Endothelial cell of umbilical vein (primary cell): ENCODE data around the gene SLC35E4. TPM values are rescaled to one million over a fixed set of nuclear protein-coding genes. Genes with fewer than 3 reads are reported as not detected.
A peak's percentile ranks its signal among the peaks of the same experiment; 100 is the strongest.

Source experiments
- BruUV-seq: library from RNA; stranded (reverse); fragments of 400-500 nt; replicated peaks from 2 replicates; lab custom pipeline; 2021; lab: Mats Ljungman, UMichigan
- CTCF ChIA-PET: fragments of 300-600, 350-600 bp; sonication (Branson Sonifier 250); formaldehyde crosslinking; loops from one replicate; lab custom pipeline; 2021; ENCODE audit warnings: antibody characterized with exemption, inconsistent platforms; lab: Charles Lee
- POLR2A ChIA-PET: fragments of 300-600, 350-600 bp; sonication (Branson Sonifier 250); formaldehyde crosslinking; loops from one replicate; lab custom pipeline; 2021; ENCODE audit warnings: antibody characterized with exemption, inconsistent platforms; lab: Charles Lee
- DNase-seq: peaks from one replicate; pipeline ENCODE4 v3.0.0-alpha.2; 2011; ENCODE audit warnings: low read depth, low spot score
- FAIRE-seq: peaks from 2 replicates; lab custom pipeline; 2011; peaks lifted over from hg19 to GRCh38; lab: Jason Lieb, UNC
- H2AFZ ChIP-seq: 2 replicates; pipeline ENCODE4 v1.6.0; 2012; ENCODE audit warnings: low read depth, low read length, control low read depth, inconsistent platforms
- H3K27ac ChIP-seq: 2 replicates; pipeline ENCODE4 v1.5.1; 2011; ENCODE audit warnings: low read depth, mild to moderate bottlenecking, control low read depth, low read length, moderate library complexity; ENCODE audit not compliant: insufficient read depth
- H3K27me3 ChIP-seq, 2 experiments: 2 replicates each; pipeline versions ENCODE4 v1.6.0 to v1.6.1; 2011; ENCODE audit warnings: low read length in 2 of 2, mixed read lengths in 1 of 2; ENCODE audit not compliant: control insufficient read depth in 2 of 2, insufficient read depth in 2 of 2
- H3K36me3 ChIP-seq, 2 experiments: 2 replicates in 1 of 2; 3 replicates in 1 of 2; pipeline ENCODE4 v1.5.1; 2011; ENCODE audit warnings: low read length in 2 of 2, mild to moderate bottlenecking in 1 of 2, moderate library complexity in 1 of 2; ENCODE audit not compliant: control insufficient read depth in 2 of 2, insufficient read depth in 2 of 2; ENCODE audit errors: extremely low read depth in 1 of 2
- H3K4me1 ChIP-seq: 3 replicates; pipeline ENCODE4 v1.5.1; 2011; ENCODE audit warnings: mild to moderate bottlenecking, low read length; ENCODE audit not compliant: control insufficient read depth, insufficient read depth; ENCODE audit errors: extremely low read depth
- H3K4me2 ChIP-seq: 2 replicates; pipeline ENCODE4 v1.6.1; 2011; ENCODE audit warnings: low read length, control low read depth, mixed read lengths; ENCODE audit not compliant: insufficient read depth
- H3K4me3 ChIP-seq, 3 experiments: fragments of 200-600 bp in 1 of 3; sonication (generic), shearing (Covaris generic) in 1 of 3; replicated peaks in 1 of 3; 2 replicates each; pipeline ENCODE4 v1.5.1; 2011 to 2016; ENCODE audit warnings: control low read depth in 3 of 3, low read length in 3 of 3, mild to moderate bottlenecking in 2 of 3, inconsistent platforms in 1 of 3, low read depth in 1 of 3, moderate library complexity in 1 of 3; ENCODE audit not compliant: insufficient read depth in 1 of 3
- H3K79me2 ChIP-seq: 2 replicates; pipeline ENCODE4 v1.6.0; 2012; ENCODE audit warnings: low read length, inconsistent platforms; ENCODE audit not compliant: control insufficient read depth, insufficient read depth
- H3K9ac ChIP-seq: replicated peaks from 2 replicates; pipeline ENCODE3; 2011; ENCODE audit warnings: low read length, control low read depth; ENCODE audit not compliant: insufficient read depth; ENCODE audit errors: extremely low read depth
- H3K9me1 ChIP-seq: replicated peaks from 3 replicates; pipeline ENCODE4 v1.6.0; 2011; ENCODE audit warnings: mild to moderate bottlenecking, low read length; ENCODE audit not compliant: control insufficient read depth, insufficient read depth; ENCODE audit errors: extremely low read depth
- H3K9me3 ChIP-seq: replicated peaks from 2 replicates; pipeline ENCODE4 v1.5.1; 2012; ENCODE audit warnings: low read length, inconsistent platforms; ENCODE audit not compliant: control insufficient read depth, insufficient read depth
- H4K20me1 ChIP-seq: replicated peaks from 2 replicates; pipeline ENCODE3; 2011; ENCODE audit warnings: mild to moderate bottlenecking, low read length; ENCODE audit not compliant: control insufficient read depth, insufficient read depth; ENCODE audit errors: extremely low read depth
- CTCF ChIP-seq, 2 donors: IDR thresholded peaks; 1 replicate in 1 of 2; 2 replicates in 1 of 2; pipeline ENCODE4 v1.5.1; 2011; ENCODE audit warnings: low read length in 2 of 2, mild to moderate bottlenecking in 2 of 2, moderate library complexity in 2 of 2, control low read depth in 1 of 2, inconsistent platforms in 1 of 2, low read depth in 1 of 2; ENCODE audit not compliant: insufficient read depth in 1 of 2; ENCODE audit errors: extremely low read depth in 1 of 2
- FOS ChIP-seq: IDR thresholded peaks from 2 replicates; pipeline ENCODE4 v1.6.1; 2011; ENCODE audit warnings: mild to moderate bottlenecking, low read length, moderate library complexity, borderline replicate concordance; ENCODE audit not compliant: insufficient read depth
- GATA2 ChIP-seq: IDR thresholded peaks from 2 replicates; pipeline ENCODE4 v1.7.0; 2011; ENCODE audit warnings: low read depth, mild to moderate bottlenecking, moderate library complexity, mixed read lengths, low read length; ENCODE audit not compliant: insufficient read length, insufficient read depth
- JUN ChIP-seq: IDR thresholded peaks from 2 replicates; pipeline ENCODE4 v1.6.1; 2011; ENCODE audit warnings: borderline replicate concordance, low read depth; ENCODE audit not compliant: insufficient read length, insufficient read depth
- MAX ChIP-seq: IDR thresholded peaks from 2 replicates; pipeline ENCODE4 v1.6.1; 2011; ENCODE audit not compliant: insufficient read depth, insufficient read length
- MYC ChIP-seq: IDR thresholded peaks from one replicate; pipeline ENCODE4 v1.6.1; 2011; ENCODE audit warnings: mild to moderate bottlenecking, low read depth, low read length
- POLR2AphosphoS5 ChIP-seq: IDR thresholded peaks from 2 replicates; pipeline ENCODE4 v1.6.1; 2012; ENCODE audit warnings: low read depth, mild to moderate bottlenecking, control low read depth, low read length, moderate library complexity; ENCODE audit not compliant: insufficient read depth
- dilution Hi-C: fragments of 300-500 bp; cut with MboI; formaldehyde crosslinking; loops from one replicate; pipeline ENCODE4 v1.15.0; 2019; ENCODE audit warnings: low sequenced_read_pairs; ENCODE audit not compliant: extremely low pct_ligation_motif_present
- intact Hi-C: fragments of 100-400 bp; cut with micrococcal nuclease; formaldehyde crosslinking; loops from one replicate; pipeline ENCODE4 v1.10.0; 2022
- polyA plus RNA-seq, 4 experiments: library from polyadenylated mRNA; depleted of rRNA in 3 of 4; stranded (reverse) in 3 of 4; unstranded in 1 of 4; fragments of >200 nt; gene quantifications; 2 replicates each; pipeline versions ENCODE4 v1.2.1 to v1.2.3, GENCODE V29; 2011 to 2012; ENCODE audit warnings: missing spikeins in 1 of 4
- total RNA-seq: library from RNA; stranded (reverse); gene quantifications from 2 replicates; pipeline ENCODE4 v1.2.3, GENCODE V29; 2021

Gene SLC35E4
- total and polyA plus RNA-seq, 2 donors (not counting 3 experiments of a cell fraction or from before 2014, with no cell fraction given) = 10.7 to 15.3 TPM

- Histone ChIP-seq H3K9ac (peak overlapping the region; percentile 41), H3K27ac (no peak overlapping the region), H3K27me3 (no peaks in the 10 kb centered on the region), H2AFZ (peak overlapping the region; percentile 93), H3K79me2 (no peaks in the 10 kb centered on the region), H4K20me1 (no peaks in the 10 kb centered on the region), H3K4me3 (peak overlapping the region; percentile 35 to 71 (median 66)), H3K36me3 (peaks cover 0 to 14% of the 10 kb centered on the region in 2 experiments), H3K4me1 (peaks cover 12% of the 10 kb centered on the region), H3K9me3 (no peaks in the 10 kb centered on the region), H3K9me1 (no peaks in the 10 kb centered on the region), H3K4me2 (peak overlapping the region; percentile 82)
- dilution Hi-C loops = no loop called here
- no TSS peak for BruUV-seq
- TF ChIP-seq MAX (no peak), POLR2AphosphoS5 (no peak), GATA2 (no peak), CTCF (IDR thresholded peaks at IDR 0.05; ENCODE audit: extremely low read depth in 1 of 2, insufficient read depth in 1 of 2, low read depth in 1 of 2, low read length in 2 of 2) (no peak), FOS (no peak), MYC (no peak), JUN (no peak)
- ChIA-PET POLR2A (interaction anchor here (0.6 kb wide), 1 partner anchor 237 kb away, joined by 4 read pairs; no protein-coding TSS in a partner anchor), CTCF (interaction anchor here (0.6 to 4.5 kb wide), 7 partner anchors 12 to 415 kb away, joined by 3 to 47 read pairs (median 5); partner anchors contain the start of gene SLC35E4)
- DNase-seq = peak; percentile 37
- FAIRE-seq = no peak
- intact Hi-C loops = loop anchor here (1.0 to 2.0 kb wide), 4 partner anchors 18 to 66 kb away; partner anchors contain the start of genes OSBP2 and SLC35E4
Observed at GRCh38 chr22:30667107-30667493, 31.5 kb downstream of the SLC35E4 start.
